Panc1 (cell line): ENCODE measurements around the gene GPR15LG. TPM values are rescaled to one million over a fixed set of nuclear protein-coding genes. Genes with fewer than 3 reads are reported as not detected.

Experiments used
- ATAC-seq: fragments of 200-7000 bp; cut with Tn5 transposase; 2 replicates; pipeline ENCODE4 v1.9.1; 2020; ENCODE audit warnings: mild to moderate bottlenecking, moderate library complexity
- BruUV-seq: library from RNA; stranded (reverse); fragments of 400-500 nt; replicated peaks from 2 replicates; lab custom pipeline; 2021; lab: Mats Ljungman, UMichigan
- CTCF ChIA-PET: fragments of 300-600 bp; sonication (Branson Sonifier 250); formaldehyde crosslinking; loops from one replicate; lab custom pipeline; 2022; ENCODE audit warnings: antibody characterized with exemption; lab: Charles Lee
- POLR2A ChIA-PET: fragments of 300-600 bp; sonication (Branson Sonifier 250); formaldehyde crosslinking; loops from one replicate; lab custom pipeline; 2022; ENCODE audit warnings: antibody characterized with exemption; lab: Charles Lee
- DNase-seq: peaks from one replicate; pipeline ENCODE4 v3.0.0-alpha.2; 2010; ENCODE audit warnings: low read depth, low spot score
- H3K27ac ChIP-seq: 2 replicates; pipeline ENCODE4 v1.5.1; 2011; ENCODE audit warnings: mild to moderate bottlenecking, low read length, inconsistent platforms
- H3K27me3 ChIP-seq: fragments of 200-500 bp; sonication (Bioruptor generic); 2 replicates; pipeline ENCODE4 v1.6.0; 2014; ENCODE audit warnings: low read length, inconsistent platforms; ENCODE audit not compliant: control insufficient read depth, insufficient read depth
- H3K36me3 ChIP-seq: fragments of 200-500 bp; sonication (Bioruptor generic); 2 replicates; pipeline ENCODE4 v1.5.1; 2014; ENCODE audit warnings: inconsistent platforms, mild to moderate bottlenecking, low read length, moderate library complexity; ENCODE audit not compliant: control insufficient read depth, insufficient read depth
- H3K4me1 ChIP-seq: 2 replicates; pipeline ENCODE4 v1.5.1; 2011; ENCODE audit warnings: inconsistent platforms, mild to moderate bottlenecking, low read length, moderate library complexity; ENCODE audit not compliant: control insufficient read depth, insufficient read depth
- H3K4me3 ChIP-seq, 2 experiments: 2 replicates each; pipeline ENCODE4 v1.5.1; 2011 to 2012; ENCODE audit warnings: low read depth in 2 of 2, low read length in 2 of 2, mild to moderate bottlenecking in 2 of 2, inconsistent platforms in 1 of 2, moderate library complexity in 1 of 2
- H3K9me3 ChIP-seq: fragments of 200-500 bp; sonication (Bioruptor generic); 2 replicates; pipeline ENCODE4 v1.5.1; 2014; ENCODE audit warnings: low read depth, mild to moderate bottlenecking, inconsistent platforms, low read length, moderate library complexity; ENCODE audit not compliant: control insufficient read depth, insufficient read depth
- POLR2AphosphoS5 ChIP-seq: IDR thresholded peaks from 2 replicates; pipeline ENCODE4 v1.6.1; 2012; ENCODE audit warnings: mild to moderate bottlenecking, low read depth, low read length, moderate library complexity
- TCF7L2 ChIP-seq: IDR thresholded peaks from 2 replicates; pipeline ENCODE4 v1.6.1; 2011; ENCODE audit warnings: mild to moderate bottlenecking, low read depth, low read length, inconsistent platforms
- in situ Hi-C: cut with HindIII; loops from 2 replicates; pipeline ENCODE4 v1.10.0; 2016; ENCODE audit warnings: low sequenced_read_pairs, low pct_unique_long_range_greater_than_20kb
- intact Hi-C: fragments of 100-400 bp; cut with micrococcal nuclease; formaldehyde crosslinking; loops from one replicate; pipeline ENCODE4 v1.10.0; 2022; ENCODE audit not compliant: unreplicated experiment
- total RNA-seq: library from RNA; stranded (reverse); gene quantifications from one replicate; pipeline ENCODE4 v1.2.1, GENCODE V29; 2021; ENCODE audit not compliant: unreplicated experiment
- TF ChIP-seq, protein P1 (sequence below): fragments of 450-650 bp; IDR thresholded peaks from 2 replicates; pipeline ENCODE4 v1.5.1; 2017; ENCODE audit warnings: mild to moderate bottlenecking
- TF ChIP-seq, protein P2 (sequence below), 2 experiments: IDR thresholded peaks; 2 replicates each; pipeline ENCODE4 v1.6.1; 2011 to 2012; ENCODE audit warnings: low read depth in 2 of 2, control low read depth in 1 of 2, low read length in 1 of 2, mild to moderate bottlenecking in 1 of 2, moderate library complexity in 1 of 2; ENCODE audit not compliant: insufficient read depth in 1 of 2

Gene GPR15LG
- total RNA-seq, 1 experiment from 2014 or later: 0.41 TPM

DNA sequence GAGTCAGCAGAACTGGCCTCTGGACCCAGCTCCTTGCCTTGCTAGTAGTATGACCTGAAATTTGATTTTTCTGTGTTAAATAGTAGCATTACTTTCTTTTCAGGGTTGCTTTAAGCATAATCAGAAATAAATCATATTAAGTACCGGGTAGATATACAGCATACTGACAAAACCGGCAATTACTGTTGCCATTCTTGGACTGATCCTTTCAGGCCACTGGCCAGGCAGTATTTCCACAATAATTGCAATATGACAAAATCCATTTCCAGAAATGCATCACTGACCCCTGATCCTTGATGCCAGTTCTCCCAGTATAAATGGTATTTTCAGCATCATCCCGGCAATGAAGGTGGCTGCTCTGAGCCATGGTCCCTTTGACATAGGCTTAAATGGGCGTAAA, 60.9 kb downstream of the GPR15LG start:
- DNase-seq: no peak
- Histone ChIP-seq H3K9me3 (no peaks in the 10 kb centered on the region), H3K36me3 (no peaks in the 10 kb centered on the region), H3K4me1 (no peaks in the 10 kb centered on the region), H3K4me3 (no peak overlapping the region), H3K27me3 (peaks cover 12% of the 10 kb centered on the region; the same call in 1 of the 2 replicates), H3K27ac (no peak overlapping the region)
- intact Hi-C loops (no loop called here), in situ Hi-C loops (no loop called here)
- ChIA-PET POLR2A (no interaction called here), CTCF (no interaction called here)
- TF ChIP-seq TCF7L2: no peak
- TF ChIP-seq, protein P1, sequence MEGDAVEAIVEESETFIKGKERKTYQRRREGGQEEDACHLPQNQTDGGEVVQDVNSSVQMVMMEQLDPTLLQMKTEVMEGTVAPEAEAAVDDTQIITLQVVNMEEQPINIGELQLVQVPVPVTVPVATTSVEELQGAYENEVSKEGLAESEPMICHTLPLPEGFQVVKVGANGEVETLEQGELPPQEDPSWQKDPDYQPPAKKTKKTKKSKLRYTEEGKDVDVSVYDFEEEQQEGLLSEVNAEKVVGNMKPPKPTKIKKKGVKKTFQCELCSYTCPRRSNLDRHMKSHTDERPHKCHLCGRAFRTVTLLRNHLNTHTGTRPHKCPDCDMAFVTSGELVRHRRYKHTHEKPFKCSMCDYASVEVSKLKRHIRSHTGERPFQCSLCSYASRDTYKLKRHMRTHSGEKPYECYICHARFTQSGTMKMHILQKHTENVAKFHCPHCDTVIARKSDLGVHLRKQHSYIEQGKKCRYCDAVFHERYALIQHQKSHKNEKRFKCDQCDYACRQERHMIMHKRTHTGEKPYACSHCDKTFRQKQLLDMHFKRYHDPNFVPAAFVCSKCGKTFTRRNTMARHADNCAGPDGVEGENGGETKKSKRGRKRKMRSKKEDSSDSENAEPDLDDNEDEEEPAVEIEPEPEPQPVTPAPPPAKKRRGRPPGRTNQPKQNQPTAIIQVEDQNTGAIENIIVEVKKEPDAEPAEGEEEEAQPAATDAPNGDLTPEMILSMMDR: no peak
- TF ChIP-seq, protein P2, sequence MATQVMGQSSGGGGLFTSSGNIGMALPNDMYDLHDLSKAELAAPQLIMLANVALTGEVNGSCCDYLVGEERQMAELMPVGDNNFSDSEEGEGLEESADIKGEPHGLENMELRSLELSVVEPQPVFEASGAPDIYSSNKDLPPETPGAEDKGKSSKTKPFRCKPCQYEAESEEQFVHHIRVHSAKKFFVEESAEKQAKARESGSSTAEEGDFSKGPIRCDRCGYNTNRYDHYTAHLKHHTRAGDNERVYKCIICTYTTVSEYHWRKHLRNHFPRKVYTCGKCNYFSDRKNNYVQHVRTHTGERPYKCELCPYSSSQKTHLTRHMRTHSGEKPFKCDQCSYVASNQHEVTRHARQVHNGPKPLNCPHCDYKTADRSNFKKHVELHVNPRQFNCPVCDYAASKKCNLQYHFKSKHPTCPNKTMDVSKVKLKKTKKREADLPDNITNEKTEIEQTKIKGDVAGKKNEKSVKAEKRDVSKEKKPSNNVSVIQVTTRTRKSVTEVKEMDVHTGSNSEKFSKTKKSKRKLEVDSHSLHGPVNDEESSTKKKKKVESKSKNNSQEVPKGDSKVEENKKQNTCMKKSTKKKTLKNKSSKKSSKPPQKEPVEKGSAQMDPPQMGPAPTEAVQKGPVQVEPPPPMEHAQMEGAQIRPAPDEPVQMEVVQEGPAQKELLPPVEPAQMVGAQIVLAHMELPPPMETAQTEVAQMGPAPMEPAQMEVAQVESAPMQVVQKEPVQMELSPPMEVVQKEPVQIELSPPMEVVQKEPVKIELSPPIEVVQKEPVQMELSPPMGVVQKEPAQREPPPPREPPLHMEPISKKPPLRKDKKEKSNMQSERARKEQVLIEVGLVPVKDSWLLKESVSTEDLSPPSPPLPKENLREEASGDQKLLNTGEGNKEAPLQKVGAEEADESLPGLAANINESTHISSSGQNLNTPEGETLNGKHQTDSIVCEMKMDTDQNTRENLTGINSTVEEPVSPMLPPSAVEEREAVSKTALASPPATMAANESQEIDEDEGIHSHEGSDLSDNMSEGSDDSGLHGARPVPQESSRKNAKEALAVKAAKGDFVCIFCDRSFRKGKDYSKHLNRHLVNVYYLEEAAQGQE (IDR thresholded peaks at IDR 0.05; ENCODE audit: insufficient read depth in 1 of 2, low read depth in 2 of 2, low read length in 1 of 2): no peak
- no peak for TF ChIP-seq POLR2AphosphoS5
- BruUV-seq: no TSS peak
- ATAC-seq: no peak

Other genes starting within 250 kb of the GPR15LG start
- gene GHITM, start 34.3 kb upstream of the GPR15LG start, total RNA-seq: 188 TPM
- gene CDHR1, start 20.7 kb downstream of the GPR15LG start, total RNA-seq: 0.39 TPM
- gene LRIT2, start 51.7 kb downstream of the GPR15LG start, total RNA-seq: not detected
- not detected for gene LRIT1, start 67.7 kb downstream of the GPR15LG start, total RNA-seq
- not detected for gene RGR, start 71.3 kb downstream of the GPR15LG start, total RNA-seq
- 63.7 TPM for gene CCSER2, start 154.8 kb downstream of the GPR15LG start, total RNA-seq